H9 (cell line): ENCODE results near the gene TMTC1. TPM values are rescaled to one million over a fixed set of nuclear protein-coding genes. Genes with fewer than 3 reads are reported as not detected.
A peak's percentile ranks its signal among the peaks of the same experiment; 100 is the strongest.

Source experiments
- DNase-seq: peaks from one replicate; pipeline ENCODE4 v3.0.0-alpha.2; 2017
- H2AFZ ChIP-seq: one replicate; pipeline ENCODE4 v1.6.1; 2013; ENCODE audit warnings: mild to moderate bottlenecking, low read length, control low read depth, moderate library complexity
- H2AK5ac ChIP-seq: 2 replicates; pipeline ENCODE4 v1.6.1; 2013; ENCODE audit warnings: low read length, control low read depth, mixed read lengths; ENCODE audit not compliant: insufficient read length
- H2BK120ac ChIP-seq: one replicate; pipeline ENCODE4 v1.6.1; 2013; ENCODE audit warnings: low read depth, mild to moderate bottlenecking, low read length, control low read depth, inconsistent platforms; ENCODE audit not compliant: poor library complexity, severe bottlenecking
- H2BK12ac ChIP-seq: 2 replicates; pipeline ENCODE4 v1.6.1; 2013; ENCODE audit warnings: low read length, control low read depth, mixed read lengths, low read depth; ENCODE audit not compliant: insufficient read length
- H2BK15ac ChIP-seq: 2 replicates; pipeline ENCODE4 v1.6.1; 2013; ENCODE audit warnings: low read depth, low read length, control low read depth
- H2BK20ac ChIP-seq: one replicate; pipeline ENCODE4 v1.6.1; 2013; ENCODE audit warnings: low read depth, mild to moderate bottlenecking, low read length, control low read depth, inconsistent platforms; ENCODE audit not compliant: poor library complexity, severe bottlenecking
- H2BK5ac ChIP-seq: 2 replicates; pipeline ENCODE4 v1.6.1; 2013; ENCODE audit warnings: low read length, control low read depth, mixed read lengths; ENCODE audit not compliant: insufficient read length
- H3K14ac ChIP-seq: 2 replicates; pipeline ENCODE4 v1.6.1; 2013; ENCODE audit warnings: low read length, control low read depth; ENCODE audit not compliant: insufficient read depth
- H3K18ac ChIP-seq: 2 replicates; pipeline ENCODE4 v1.6.1; 2013; ENCODE audit warnings: low read depth, mild to moderate bottlenecking, mixed read lengths, low read length, control low read depth; ENCODE audit not compliant: insufficient read length
- H3K23ac ChIP-seq: 2 replicates; pipeline ENCODE4 v1.6.1; 2013; ENCODE audit warnings: low read length, control low read depth, mixed read lengths, low read depth; ENCODE audit not compliant: insufficient read length
- H3K23me2 ChIP-seq: 2 replicates; pipeline ENCODE4 v1.6.1; 2013; ENCODE audit warnings: low read depth, mild to moderate bottlenecking, mixed read lengths, low read length, control low read depth; ENCODE audit not compliant: insufficient read length, poor library complexity, severe bottlenecking
- H3K27ac ChIP-seq: 2 replicates; pipeline ENCODE4 v1.5.1; 2013; ENCODE audit warnings: low read length, control low read depth, mixed read lengths, low read depth; ENCODE audit not compliant: insufficient read length
- H3K27me3 ChIP-seq: 2 replicates; pipeline ENCODE4 v1.6.1; 2013; ENCODE audit warnings: low read length, control low read depth, inconsistent platforms; ENCODE audit not compliant: insufficient read depth
- H3K4ac ChIP-seq: 2 replicates; pipeline ENCODE4 v1.6.1; 2013; ENCODE audit warnings: low read depth, mild to moderate bottlenecking, control low read depth, inconsistent platforms, low read length, moderate library complexity
- H3K4me1 ChIP-seq: 2 replicates; pipeline ENCODE4 v1.6.1; 2013; ENCODE audit warnings: low read length, control low read depth, inconsistent platforms; ENCODE audit not compliant: insufficient read depth
- H3K4me2 ChIP-seq: 2 replicates; pipeline ENCODE4 v1.6.1; 2013; ENCODE audit warnings: low read length, control low read depth, mixed read lengths; ENCODE audit not compliant: insufficient read length, insufficient read depth
- H3K56ac ChIP-seq: 2 replicates; pipeline ENCODE4 v1.6.1; 2013; ENCODE audit warnings: low read depth, mild to moderate bottlenecking, mixed read lengths, low read length, control low read depth; ENCODE audit not compliant: insufficient read length
- H3K79me1 ChIP-seq: 2 replicates; pipeline ENCODE4 v1.6.1; 2013; ENCODE audit warnings: low read depth, mild to moderate bottlenecking, moderate library complexity, low read length, control low read depth, inconsistent platforms; ENCODE audit not compliant: insufficient read depth, poor library complexity, severe bottlenecking
- H3K79me2 ChIP-seq: 2 replicates; pipeline ENCODE4 v1.6.1; 2013; ENCODE audit warnings: low read length, control low read depth, inconsistent platforms; ENCODE audit not compliant: insufficient read depth
- H3K9ac ChIP-seq: 2 replicates; pipeline ENCODE4 v1.6.1; 2013; ENCODE audit warnings: low read length, control low read depth, mixed read lengths; ENCODE audit not compliant: insufficient read length; ENCODE audit errors: extremely low read depth
- H3K9me3 ChIP-seq: one replicate; pipeline ENCODE4 v1.6.1; 2013; ENCODE audit warnings: low read depth, low read length, inconsistent platforms; ENCODE audit not compliant: control insufficient read depth
- H3T11ph ChIP-seq: one replicate; pipeline ENCODE4 v1.6.1; 2013; ENCODE audit warnings: mild to moderate bottlenecking, low read length, control low read depth, inconsistent platforms
- H4K20me1 ChIP-seq: one replicate; pipeline ENCODE4 v1.6.1; 2013; ENCODE audit not compliant: control insufficient read depth, insufficient read length, insufficient read depth
- H4K5ac ChIP-seq: 2 replicates; pipeline ENCODE4 v1.6.1; 2013; ENCODE audit warnings: low read depth, mild to moderate bottlenecking, mixed read lengths, low read length, control low read depth; ENCODE audit not compliant: insufficient read length
- H4K8ac ChIP-seq: replicated peaks from 2 replicates; pipeline ENCODE4 v1.6.1; 2013; ENCODE audit warnings: low read length, control low read depth, mixed read lengths, low read depth; ENCODE audit not compliant: insufficient read length
- H4K91ac ChIP-seq: 2 replicates; pipeline ENCODE4 v1.6.1; 2013; ENCODE audit warnings: low read depth, mild to moderate bottlenecking, moderate library complexity, mixed read lengths, low read length, control low read depth; ENCODE audit not compliant: insufficient read length
- H3K27ac Mint-ChIP-seq, 3 experiments: 2 replicates in 2 of 3; 3 replicates in 1 of 3; pipeline ENCODE4 v1.8.0; 2020 to 2021; ENCODE audit warnings: mixed read lengths in 3 of 3, mild to moderate bottlenecking in 1 of 3, moderate library complexity in 1 of 3
- H3K27me3 Mint-ChIP-seq: 2 replicates; pipeline ENCODE4 v1.8.0; 2021; ENCODE audit warnings: low read depth, mild to moderate bottlenecking, moderate library complexity, mixed read lengths
- H3K36me3 Mint-ChIP-seq, 3 experiments: 2 replicates in 2 of 3; 3 replicates in 1 of 3; pipeline ENCODE4 v1.8.0; 2020 to 2021; ENCODE audit warnings: low read depth in 3 of 3, mixed read lengths in 3 of 3; ENCODE audit not compliant: insufficient read depth in 1 of 3
- H3K4me1 Mint-ChIP-seq, 2 experiments: 2 replicates each; pipeline ENCODE4 v1.8.0; 2020; ENCODE audit warnings: mixed read lengths in 2 of 2
- H3K4me3 Mint-ChIP-seq, 2 experiments: 2 replicates in 1 of 2; 3 replicates in 1 of 2; pipeline ENCODE4 v1.8.0; 2020 to 2021; ENCODE audit warnings: mild to moderate bottlenecking in 2 of 2, mixed read lengths in 2 of 2, moderate library complexity in 1 of 2
- H3K9me3 Mint-ChIP-seq, 2 experiments: 2 replicates in 1 of 2; 3 replicates in 1 of 2; pipeline ENCODE4 v1.8.0; 2020; ENCODE audit warnings: mild to moderate bottlenecking in 2 of 2, mixed read lengths in 2 of 2, moderate library complexity in 1 of 2
- WGBS: extraction: QIAGEN DNeasy Blood & Tissue Kit; methylation state at CpG from one replicate; pipeline ENCODE4 v1.1.7; 2013; ENCODE audit warnings: missing lambda C conversion rate, low lambda C conversion rate, mixed read lengths; ENCODE audit not compliant: insufficient read length; ENCODE audit errors: extremely low coverage; 5-methylcytosine and 5-hydroxymethylcytosine counted together
- total RNA-seq: library from RNA; stranded (reverse); gene quantifications from 2 replicates; pipeline ENCODE4 v1.2.1, GENCODE V29; 2021
- TF ChIP-seq, protein P1 (sequence below): fragments of 200-600 bp; sonication (generic); conservative IDR thresholded peaks from 3 replicates; pipeline ENCODE4 v1.8.0; 2021; ENCODE audit warnings: antibody characterized with exemption, mild to moderate bottlenecking

TMTC1 gene
- total RNA-seq, 1 experiment from 2014 or later = 16.1 TPM

DNA sequence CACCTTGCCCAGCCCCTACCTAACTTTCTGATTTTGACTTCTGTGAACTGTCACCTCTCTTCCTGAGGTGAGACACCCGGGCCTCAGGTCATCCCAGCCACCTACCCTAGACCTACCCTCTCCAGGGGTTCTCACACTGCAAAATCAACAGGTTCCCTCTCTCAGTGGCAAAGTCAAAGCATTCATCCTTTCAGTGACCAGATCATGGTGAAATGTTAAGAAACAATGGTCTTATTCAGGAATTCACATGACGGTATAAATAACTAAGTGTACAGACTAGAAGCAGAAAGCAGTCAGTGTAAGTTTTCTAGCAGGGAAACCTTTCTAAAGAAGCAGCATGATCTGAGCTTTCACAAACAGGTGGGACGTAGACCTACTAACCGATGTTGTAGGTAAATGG lies 133.4 kb downstream of the TMTC1 start:
- H3K9me3 Mint-ChIP-seq = no peaks in the 10 kb centered on the region
- Histone ChIP-seq H3K14ac (no peak overlapping the region), H3K56ac (no peak overlapping the region), H2BK12ac (no peak overlapping the region), H3K9me3 (no peaks in the 10 kb centered on the region), H3K27ac (no peak overlapping the region), H3K79me2 (no peaks in the 10 kb centered on the region), H3K4me2 (no peak overlapping the region), H3K27me3 (no peaks in the 10 kb centered on the region), H2BK15ac (no peak overlapping the region), H3K18ac (no peak overlapping the region), H2BK120ac (no peak overlapping the region), H4K5ac (no peak overlapping the region), H2BK20ac (no peak overlapping the region), H2AK5ac (no peak overlapping the region), H4K20me1 (no peaks in the 10 kb centered on the region), H3K79me1 (no peaks in the 10 kb centered on the region), H2AFZ (no peak overlapping the region), H4K91ac (no peak overlapping the region), H4K8ac (no peak overlapping the region), H3K4ac (no peak overlapping the region), H3T11ph (no peak overlapping the region), H3K9ac (no peak overlapping the region), H3K4me1 (no peaks in the 10 kb centered on the region), H2BK5ac (no peak overlapping the region), H3K23me2 (no peaks in the 10 kb centered on the region), H3K23ac (no peak overlapping the region)
- H3K4me3 Mint-ChIP-seq = no peak overlapping the region
- peak overlapping the region in 2 of 3 experiments; percentile 22 to 89; a peak in 3 of 7 replicates for H3K27ac Mint-ChIP-seq
- no peak for DNase-seq
- peaks cover 0 to 5% (median 0%) of the 10 kb centered on the region in 3 experiments; a peak in 3 of 7 replicates for H3K36me3 Mint-ChIP-seq
- no CpG with 5 or more reads among the region's 4 CpGs for WGBS
- H3K27me3 Mint-ChIP-seq = no peaks in the 10 kb centered on the region
- H3K4me1 Mint-ChIP-seq = no peaks in the 10 kb centered on the region; a peak in 1 of 4 replicates
- TF ChIP-seq, protein P1, sequence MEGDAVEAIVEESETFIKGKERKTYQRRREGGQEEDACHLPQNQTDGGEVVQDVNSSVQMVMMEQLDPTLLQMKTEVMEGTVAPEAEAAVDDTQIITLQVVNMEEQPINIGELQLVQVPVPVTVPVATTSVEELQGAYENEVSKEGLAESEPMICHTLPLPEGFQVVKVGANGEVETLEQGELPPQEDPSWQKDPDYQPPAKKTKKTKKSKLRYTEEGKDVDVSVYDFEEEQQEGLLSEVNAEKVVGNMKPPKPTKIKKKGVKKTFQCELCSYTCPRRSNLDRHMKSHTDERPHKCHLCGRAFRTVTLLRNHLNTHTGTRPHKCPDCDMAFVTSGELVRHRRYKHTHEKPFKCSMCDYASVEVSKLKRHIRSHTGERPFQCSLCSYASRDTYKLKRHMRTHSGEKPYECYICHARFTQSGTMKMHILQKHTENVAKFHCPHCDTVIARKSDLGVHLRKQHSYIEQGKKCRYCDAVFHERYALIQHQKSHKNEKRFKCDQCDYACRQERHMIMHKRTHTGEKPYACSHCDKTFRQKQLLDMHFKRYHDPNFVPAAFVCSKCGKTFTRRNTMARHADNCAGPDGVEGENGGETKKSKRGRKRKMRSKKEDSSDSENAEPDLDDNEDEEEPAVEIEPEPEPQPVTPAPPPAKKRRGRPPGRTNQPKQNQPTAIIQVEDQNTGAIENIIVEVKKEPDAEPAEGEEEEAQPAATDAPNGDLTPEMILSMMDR = no peak
